Measurements from ENCODE around the gene KLF9.

KLF9 gene

GRCh38 chr9:70421272-70422180 lies 7.1 kb upstream of the KLF9 start:
- peak; percentile 77 to 79 for DNase-seq

GRCh38 chr9:70420441-70421271 lies 6.2 kb upstream of the KLF9 start:
- peak; percentile 71 to 77 for DNase-seq

- DNase-seq = peak; percentile 87 to 88
These were observed 5.3 kb upstream of the KLF9 start for GRCh38 chr9:70419556-70420440.

GRCh38 chr9:70418822-70419555 lies 4.5 kb upstream of the KLF9 start:
- DNase-seq = peak; percentile 88 to 94

GRCh38 chr9:70415476-70415875 lies 1.0 kb upstream of the KLF9 start:
- DNase-seq = no peak

GRCh38 chr9:70415041-70415440 lies 584 bp upstream of the KLF9 start:
- no peak for DNase-seq

- peak in 1 of 2 donors; percentile 68 for DNase-seq
These were observed 1.0 kb downstream of the KLF9 start for GRCh38 chr9:70413464-70413798.

- DNase-seq = peak in 1 of 2 donors; percentile 23
These were observed 1.5 kb downstream of the KLF9 start for GRCh38 chr9:70412832-70413463.

- DNase-seq = peak; percentile 68 to 73
These were observed 2.3 kb downstream of the KLF9 start for GRCh38 chr9:70411930-70412831.

GRCh38 chr9:70411121-70411929 lies 3.1 kb downstream of the KLF9 start:
- peak; percentile 59 to 61 for DNase-seq

- DNase-seq = no peak
These were observed 4.1 kb downstream of the KLF9 start for GRCh38 chr9:70410368-70410767.

- DNase-seq = no peak
These were observed 4.7 kb downstream of the KLF9 start for GRCh38 chr9:70409800-70410199.

GRCh38 chr9:70409280-70409679 lies 5.2 kb downstream of the KLF9 start:
- no peak for DNase-seq

- no peak for DNase-seq
These were observed 5.9 kb downstream of the KLF9 start for GRCh38 chr9:70408393-70409040.

GRCh38 chr9:70407081-70407503 lies 7.4 kb downstream of the KLF9 start:
- no peak for DNase-seq

GRCh38 chr9:70406434-70406862 lies 8.0 kb downstream of the KLF9 start:
- DNase-seq = no peak

GRCh38 chr9:70405808-70406433 lies 8.5 kb downstream of the KLF9 start:
- DNase-seq = no peak

- no peak for DNase-seq
These were observed 10.2 kb downstream of the KLF9 start for GRCh38 chr9:70404261-70404660.
